ENCODE measurements around the gene SRSF10. TPM values are rescaled to one million over a fixed set of nuclear protein-coding genes. Genes with fewer than 3 reads are reported as not detected.
"Not testable (repeated sequence)": the region's sequence is repeated elsewhere in the genome, so short reads cannot be mapped to it uniquely, and the experiment has no call there.

SRSF10 gene
- total and polyA plus RNA-seq, 7 experiments from 2014 or later = 108 to 252 (median 191) TPM

GRCh38 chr1:23958040-23958809 is 21.9 kb downstream of the SRSF10 start:
- H3K36me3 Mint-ChIP-seq = peaks cover 0 to 20% (median 9%) of the 10 kb centered on the region in 5 donors
- H3K9me3 ChIP-seq (ENCODE audit: control insufficient read depth in 2 of 3, low read length in 3 of 3); H3K9me3 Mint-ChIP-seq; H3K27me3 ChIP-seq (ENCODE audit: control insufficient read depth in 2 of 2, insufficient read depth in 2 of 2, low read length in 2 of 2); ATAC-seq; H3K27me3 Mint-ChIP-seq; DNase-seq; H3K36me3 ChIP-seq (ENCODE audit: control insufficient read depth in 2 of 3, insufficient read depth in 3 of 3, low read length in 3 of 3): not testable (repeated sequence)
- peak overlapping the region; percentile 93 to 100 (median 99) for H3K4me3 Mint-ChIP-seq
- Histone ChIP-seq H3K27ac (ENCODE audit: low read depth, low read length) (peak overlapping the region; percentile 95), H3K4me3 (ENCODE audit: low read length) (peak overlapping the region; percentile 72), H3K4me1 (ENCODE audit: control insufficient read depth in 2 of 2, insufficient read depth in 2 of 2, low read length in 2 of 2) (peaks cover 23 to 25% of the 10 kb centered on the region in 2 donors)
- peaks cover 30 to 76% (median 55%) of the 10 kb centered on the region in 7 donors for H3K4me1 Mint-ChIP-seq
- intact Hi-C loops (cut with micrococcal nuclease) = loop anchor here (2.0 to 10.0 kb wide), 7 partner anchors 157 to 1277 kb away; partner anchors contain the start of genes CLIC4 (in 1 of the 2), GALE (in 1 of the 2), NIPAL3 (in 1 of the 2) and PITHD1 (in 1 of the 2)
- H3K27ac Mint-ChIP-seq = peak overlapping the region; percentile 98 to 100 (median 100)
- POLR2A ChIA-PET = interaction anchor here (0.5 to 8.4 kb wide), 10 partner anchors 11 to 1274 kb away, joined by 3 to 108 read pairs (median 4); partner anchors contain the start of genes CNR2, ELOA, PITHD1 and SRSF10
- CTCF ChIA-PET = interaction anchor here (0.6 kb wide), 1 partner anchor 459 kb away, joined by 3 read pairs; no protein-coding TSS in a partner anchor

DNA sequence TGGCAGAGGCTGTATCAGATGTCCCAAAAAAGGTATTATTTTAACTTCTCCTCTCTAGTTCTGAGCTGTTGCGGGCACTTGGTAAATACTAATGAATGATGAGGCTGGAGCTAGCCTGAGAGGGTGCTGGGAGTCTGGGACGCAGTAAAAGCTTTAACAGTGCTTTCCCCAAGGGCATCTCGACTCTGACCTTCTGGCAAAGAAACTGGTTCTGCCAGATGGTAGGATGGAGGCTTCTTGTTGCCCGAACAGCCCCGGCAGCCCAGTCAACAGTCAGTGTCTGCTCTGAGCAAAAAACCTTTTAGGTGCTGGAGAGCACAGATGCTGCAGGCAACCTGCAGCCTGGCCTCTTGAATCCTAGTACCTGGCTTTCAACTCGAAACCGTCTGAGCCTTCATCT is 23.0 kb downstream of the SRSF10 start:
- ATAC-seq (no peak), DNase-seq (no peak)
- CTCF ChIA-PET = no interaction called here
- peaks cover 0 to 18% (median 9%) of the 10 kb centered on the region in 5 donors for H3K36me3 Mint-ChIP-seq
- Histone ChIP-seq H3K4me1 (ENCODE audit: control insufficient read depth in 2 of 2, insufficient read depth in 2 of 2, low read length in 2 of 2) (peaks cover 23 to 25% of the 10 kb centered on the region in 2 donors), H3K9me3 (ENCODE audit: control insufficient read depth in 2 of 3, low read length in 3 of 3) (no peaks in the 10 kb centered on the region), H3K27me3 (ENCODE audit: control insufficient read depth in 2 of 2, insufficient read depth in 2 of 2, low read length in 2 of 2) (no peaks in the 10 kb centered on the region), H3K4me3 (ENCODE audit: low read length) (no peak overlapping the region), H3K27ac (ENCODE audit: low read depth, low read length) (no peak overlapping the region), H3K36me3 (ENCODE audit: control insufficient read depth in 2 of 3, insufficient read depth in 3 of 3, low read length in 3 of 3) (peaks cover 5 to 6% (median 5%) of the 10 kb centered on the region in 3 experiments)
- intact Hi-C loops (cut with micrococcal nuclease) = loop anchor here (10.0 kb wide), 4 partner anchors 458 to 1278 kb away; partner anchors contain the start of genes CLIC4 (in 1 of the 2), NIPAL3 (in 1 of the 2), RCAN3 (in 1 of the 2) and STPG1 (in 1 of the 2)
- peak overlapping the region in 5 of 10 donors; percentile 24 to 97 (median 57) for H3K4me3 Mint-ChIP-seq
- H3K27me3 Mint-ChIP-seq = no peaks in the 10 kb centered on the region
- H3K4me1 Mint-ChIP-seq = peaks cover 30 to 66% (median 51%) of the 10 kb centered on the region in 7 donors
- POLR2A ChIA-PET = interaction anchor here (1.0 to 8.4 kb wide), 4 partner anchors 8 to 179 kb away, joined by 3 to 108 read pairs (median 4); partner anchors contain the start of genes CNR2, PITHD1 and SRSF10
- H3K9me3 Mint-ChIP-seq = peaks cover 0 to 4% (median 0%) of the 10 kb centered on the region in 11 donors
- H3K27ac Mint-ChIP-seq = peak overlapping the region in 8 of 9 donors; percentile 59 to 100 (median 90)

DNA sequence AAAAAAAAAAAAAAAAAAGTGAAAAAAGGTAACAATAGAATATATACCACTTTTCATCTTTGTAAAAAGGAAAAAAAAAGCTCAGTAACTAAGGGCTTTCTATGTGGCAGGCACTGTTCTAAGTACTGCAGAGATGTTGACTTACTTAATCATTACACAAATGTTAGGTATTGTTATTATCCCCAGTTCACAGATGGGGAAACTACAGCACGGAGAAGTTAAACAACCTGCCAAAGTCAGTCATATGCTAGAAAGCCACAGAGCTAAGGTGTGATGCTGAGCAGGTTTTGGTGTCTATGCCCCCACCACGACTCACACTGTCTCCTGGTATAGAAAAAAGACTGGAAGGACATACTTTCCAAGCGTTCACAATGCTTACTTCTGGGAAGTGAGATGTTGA is 27.1 kb downstream of the SRSF10 start:
- intact Hi-C loops (cut with micrococcal nuclease) = loop anchor here (10.0 kb wide), 4 partner anchors 462 to 1282 kb away; partner anchors contain the start of genes CLIC4 (in 1 of the 2), NIPAL3 (in 1 of the 2), RCAN3 (in 1 of the 2) and STPG1 (in 1 of the 2)
- peaks cover 0 to 2% (median 0%) of the 10 kb centered on the region in 11 donors for H3K9me3 Mint-ChIP-seq

DNA sequence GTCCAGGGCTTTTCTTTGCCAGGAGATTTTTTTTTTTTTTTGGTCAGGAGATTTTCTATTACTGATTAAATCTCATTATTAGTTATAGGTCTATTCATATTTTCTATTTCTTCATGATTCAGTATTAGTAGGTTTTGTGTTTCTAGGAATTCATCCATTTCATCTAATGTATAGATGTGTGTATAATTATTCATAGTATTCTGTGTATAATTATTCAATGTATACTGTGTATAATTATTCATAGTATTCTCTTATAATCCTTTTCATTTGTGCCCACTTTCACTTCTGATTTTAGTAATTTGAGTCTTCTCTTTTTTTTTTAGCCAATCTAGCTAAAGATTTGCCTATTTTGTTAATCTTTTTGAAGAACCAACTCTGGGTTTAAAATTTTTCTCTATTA is 32.8 kb downstream of the SRSF10 start:
- intact Hi-C loops (cut with micrococcal nuclease) = no loop called here
- ATAC-seq (no peak), DNase-seq (no peak)
- no peaks in the 10 kb centered on the region for H3K4me1 Mint-ChIP-seq
- H3K4me3 ChIP-seq (ENCODE audit: low read length) = no peak overlapping the region
- H3K4me3 Mint-ChIP-seq = no peak overlapping the region
- ChIA-PET CTCF (interaction anchor here (0.7 kb wide), 1 partner anchor 31 kb away, joined by 3 read pairs; no protein-coding TSS in a partner anchor), POLR2A (no interaction called here)
- no peak overlapping the region for H3K27ac ChIP-seq (ENCODE audit: low read depth, low read length)
- H3K9me3 Mint-ChIP-seq = peaks cover 0 to 14% (median 11%) of the 10 kb centered on the region in 11 donors
- H3K4me1 ChIP-seq (ENCODE audit: control insufficient read depth in 2 of 2, insufficient read depth in 2 of 2, low read length in 2 of 2) = no peaks in the 10 kb centered on the region
- no peaks in the 10 kb centered on the region for H3K27me3 ChIP-seq (ENCODE audit: control insufficient read depth in 2 of 2, insufficient read depth in 2 of 2, low read length in 2 of 2)
- no peak overlapping the region for H3K27ac Mint-ChIP-seq
- peaks cover 0 to 3% (median 0%) of the 10 kb centered on the region in 5 donors for H3K36me3 Mint-ChIP-seq
- no peaks in the 10 kb centered on the region for H3K36me3 ChIP-seq (ENCODE audit: control insufficient read depth in 2 of 3, insufficient read depth in 3 of 3, low read length in 3 of 3)
- peaks cover 0 to 26% (median 5%) of the 10 kb centered on the region in 5 donors for H3K27me3 Mint-ChIP-seq
- no peaks in the 10 kb centered on the region for H3K9me3 ChIP-seq (ENCODE audit: control insufficient read depth in 2 of 3, low read length in 3 of 3)

More for the DNA sequence above, 27.1 kb downstream of the SRSF10 start:
- Histone ChIP-seq H3K27ac (ENCODE audit: low read depth, low read length) (no peak overlapping the region), H3K9me3 (ENCODE audit: control insufficient read depth in 2 of 3, low read length in 3 of 3) (no peaks in the 10 kb centered on the region), H3K36me3 (ENCODE audit: control insufficient read depth in 2 of 3, insufficient read depth in 3 of 3, low read length in 3 of 3) (no peaks in the 10 kb centered on the region), H3K4me1 (ENCODE audit: control insufficient read depth in 2 of 2, insufficient read depth in 2 of 2, low read length in 2 of 2) (peaks cover under 1 to 18% of the 10 kb centered on the region in 2 donors), H3K27me3 (ENCODE audit: control insufficient read depth in 2 of 2, insufficient read depth in 2 of 2, low read length in 2 of 2) (no peaks in the 10 kb centered on the region), H3K4me3 (ENCODE audit: low read length) (no peak overlapping the region)
- no peak for DNase-seq
- H3K27ac Mint-ChIP-seq = no peak overlapping the region
- no peak overlapping the region for H3K4me3 Mint-ChIP-seq
- ChIA-PET POLR2A (interaction anchor here (0.6 kb wide), 1 partner anchor 1672 kb away, joined by 3 read pairs; no protein-coding TSS in a partner anchor), CTCF (interaction anchor here (0.7 kb wide), 1 partner anchor 182 kb away, joined by 3 read pairs; no protein-coding TSS in a partner anchor)
- H3K36me3 Mint-ChIP-seq = no peaks in the 10 kb centered on the region
- ATAC-seq = no peak
- no peaks in the 10 kb centered on the region for H3K27me3 Mint-ChIP-seq
- peaks cover 10 to 35% (median 25%) of the 10 kb centered on the region in 7 donors for H3K4me1 Mint-ChIP-seq

GRCh38 chr1:23936481-23937176 is 43.5 kb downstream of the SRSF10 start:
- H3K27ac ChIP-seq (ENCODE audit: low read depth, low read length) = no peak overlapping the region
- no peaks in the 10 kb centered on the region for H3K9me3 ChIP-seq (ENCODE audit: control insufficient read depth in 2 of 3, low read length in 3 of 3)
- Mint-ChIP-seq H3K27ac (no peak overlapping the region), H3K4me3 (no peak overlapping the region), H3K36me3 (no peaks in the 10 kb centered on the region), H3K27me3 (peaks cover 0 to 8% (median 0%) of the 10 kb centered on the region in 5 donors), H3K9me3 (no peaks in the 10 kb centered on the region), H3K4me1 (no peaks in the 10 kb centered on the region)
- ATAC-seq = no peak
- intact Hi-C loops (cut with micrococcal nuclease) = no loop called here
- ChIA-PET CTCF (no interaction called here), POLR2A (no interaction called here)
- H3K36me3 ChIP-seq (ENCODE audit: control insufficient read depth in 2 of 3, insufficient read depth in 3 of 3, low read length in 3 of 3) = no peaks in the 10 kb centered on the region
- H3K27me3 ChIP-seq (ENCODE audit: control insufficient read depth in 2 of 2, insufficient read depth in 2 of 2, low read length in 2 of 2) = no peaks in the 10 kb centered on the region
- DNase-seq = no peak
- no peak overlapping the region for H3K4me3 ChIP-seq (ENCODE audit: low read length)
- H3K4me1 ChIP-seq (ENCODE audit: control insufficient read depth in 2 of 2, insufficient read depth in 2 of 2, low read length in 2 of 2) = no peaks in the 10 kb centered on the region

DNA sequence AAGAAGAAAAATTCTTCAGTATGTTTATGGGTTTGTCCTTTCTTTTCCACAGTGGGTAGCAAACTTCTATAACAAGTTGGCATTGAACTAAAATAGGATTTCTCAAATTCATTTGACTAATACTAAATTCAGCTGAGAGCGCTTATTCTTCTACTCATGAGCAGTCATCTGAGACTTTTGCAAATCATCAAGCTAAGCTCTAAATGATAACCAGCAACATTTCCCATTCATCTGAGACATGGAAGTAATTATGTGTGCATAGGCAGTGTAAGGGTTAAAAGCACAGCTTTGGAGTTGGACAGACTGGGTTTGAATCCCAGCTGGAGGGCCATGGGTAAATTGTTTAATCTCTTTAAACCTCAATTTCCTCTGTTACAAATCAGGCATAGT is 48.6 kb downstream of the SRSF10 start:
- Mint-ChIP-seq H3K27ac (no peak overlapping the region), H3K36me3 (no peaks in the 10 kb centered on the region), H3K9me3 (no peaks in the 10 kb centered on the region), H3K27me3 (peaks cover 0 to 10% (median 0%) of the 10 kb centered on the region in 5 donors), H3K4me1 (no peaks in the 10 kb centered on the region), H3K4me3 (no peak overlapping the region)
- H3K4me1 ChIP-seq (ENCODE audit: control insufficient read depth in 2 of 2, insufficient read depth in 2 of 2, low read length in 2 of 2) = no peaks in the 10 kb centered on the region
- intact Hi-C loops (cut with micrococcal nuclease) = no loop called here
- no peak for ATAC-seq
- H3K27me3 ChIP-seq (ENCODE audit: control insufficient read depth in 2 of 2, insufficient read depth in 2 of 2, low read length in 2 of 2) = no peaks in the 10 kb centered on the region
- H3K27ac ChIP-seq (ENCODE audit: low read depth, low read length) = no peak overlapping the region
- ChIA-PET POLR2A (no interaction called here), CTCF (interaction anchor here (0.7 kb wide), 1 partner anchor 14 kb away, joined by 3 read pairs; no protein-coding TSS in a partner anchor)
- no peaks in the 10 kb centered on the region for H3K36me3 ChIP-seq (ENCODE audit: control insufficient read depth in 2 of 3, insufficient read depth in 3 of 3, low read length in 3 of 3)
- H3K4me3 ChIP-seq (ENCODE audit: low read length) = no peak overlapping the region
- H3K9me3 ChIP-seq (ENCODE audit: control insufficient read depth in 2 of 3, low read length in 3 of 3) = no peaks in the 10 kb centered on the region
- DNase-seq = no peak

All from naive thymus-derived CD4-positive, alpha-beta T cell (primary cell).